Breast epithelium (tissue), 4 donors: ENCODE results near the gene LGALS9. TPM values are rescaled to one million over a fixed set of nuclear protein-coding genes. Genes with fewer than 3 reads are reported as not detected.

Experiments used
- DNase-seq, 2 donors: peaks; one replicate each; pipeline ENCODE4 v3.0.0-alpha.2; 2019; ENCODE audit warnings: low spot score in 2 of 2
- H3K27ac ChIP-seq, 2 donors: fragments of 200-600 bp; sonication (generic) in 1 of 2; one replicate each; pipeline ENCODE4 v1.5.1; 2016 to 2019; ENCODE audit warnings: mild to moderate bottlenecking in 1 of 2
- H3K27me3 ChIP-seq, 2 donors: fragments of 200-600 bp; sonication (generic) in 1 of 2; one replicate each; pipeline versions ENCODE4 v1.5.1 to v1.6.0; 2017 to 2019; ENCODE audit warnings: control low read depth in 1 of 2, mild to moderate bottlenecking in 1 of 2
- H3K36me3 ChIP-seq: fragments of 200-600 bp; one replicate; pipeline ENCODE4 v1.5.1; 2019
- H3K4me1 ChIP-seq, 2 donors: fragments of 200-600 bp; sonication (generic); one replicate each; pipeline ENCODE4 v1.5.1; 2016 to 2019; ENCODE audit warnings: control low read depth in 1 of 2
- H3K4me3 ChIP-seq, 3 donors: fragments of 200-600 bp; sonication (generic); 1 replicate in 2 of 3; 2 replicates in 1 of 3; pipeline ENCODE4 v1.5.1; 2016 to 2019; ENCODE audit warnings: mild to moderate bottlenecking in 3 of 3, moderate library complexity in 2 of 3
- H3K9me3 ChIP-seq, 2 donors: fragments of 200-600 bp; sonication (generic) in 1 of 2; one replicate each; pipeline ENCODE4 v1.5.1; 2016 to 2019; ENCODE audit warnings: control low read depth in 1 of 2
- CTCF ChIP-seq, 3 donors: fragments of 450-650 bp; IDR thresholded peaks; one replicate each; pipeline ENCODE4 v1.5.1; 2016 to 2017; ENCODE audit warnings: antibody characterized with exemption in 3 of 3, mild to moderate bottlenecking in 3 of 3, moderate library complexity in 3 of 3
- POLR2A ChIP-seq: fragments of 450-650 bp; IDR thresholded peaks from one replicate; pipeline ENCODE4 v1.6.1; 2016; ENCODE audit warnings: antibody characterized with exemption, mild to moderate bottlenecking, moderate library complexity
- POLR2AphosphoS5 ChIP-seq, 3 donors: sonication (generic); formaldehyde crosslinking; IDR thresholded peaks; one replicate each; pipeline ENCODE4 v1.6.1; 2017; ENCODE audit warnings: antibody characterized with exemption in 3 of 3
- intact Hi-C: fragments of 100-400 bp; cut with DNase I; formaldehyde crosslinking; loops from one replicate; pipeline ENCODE4 v1.15.1; 2023; ENCODE audit warnings: low total_unique reads
- total RNA-seq, 3 donors: library from RNA; depleted of rRNA; stranded (reverse); fragments of >200 nt; gene quantifications; one replicate each; pipeline ENCODE4 v1.1.0, GENCODE V29; 2016

The LGALS9 gene
- total RNA-seq, 3 donors from 2014 or later: 17.4 to 58.1 (median 30.1) TPM

DNA sequence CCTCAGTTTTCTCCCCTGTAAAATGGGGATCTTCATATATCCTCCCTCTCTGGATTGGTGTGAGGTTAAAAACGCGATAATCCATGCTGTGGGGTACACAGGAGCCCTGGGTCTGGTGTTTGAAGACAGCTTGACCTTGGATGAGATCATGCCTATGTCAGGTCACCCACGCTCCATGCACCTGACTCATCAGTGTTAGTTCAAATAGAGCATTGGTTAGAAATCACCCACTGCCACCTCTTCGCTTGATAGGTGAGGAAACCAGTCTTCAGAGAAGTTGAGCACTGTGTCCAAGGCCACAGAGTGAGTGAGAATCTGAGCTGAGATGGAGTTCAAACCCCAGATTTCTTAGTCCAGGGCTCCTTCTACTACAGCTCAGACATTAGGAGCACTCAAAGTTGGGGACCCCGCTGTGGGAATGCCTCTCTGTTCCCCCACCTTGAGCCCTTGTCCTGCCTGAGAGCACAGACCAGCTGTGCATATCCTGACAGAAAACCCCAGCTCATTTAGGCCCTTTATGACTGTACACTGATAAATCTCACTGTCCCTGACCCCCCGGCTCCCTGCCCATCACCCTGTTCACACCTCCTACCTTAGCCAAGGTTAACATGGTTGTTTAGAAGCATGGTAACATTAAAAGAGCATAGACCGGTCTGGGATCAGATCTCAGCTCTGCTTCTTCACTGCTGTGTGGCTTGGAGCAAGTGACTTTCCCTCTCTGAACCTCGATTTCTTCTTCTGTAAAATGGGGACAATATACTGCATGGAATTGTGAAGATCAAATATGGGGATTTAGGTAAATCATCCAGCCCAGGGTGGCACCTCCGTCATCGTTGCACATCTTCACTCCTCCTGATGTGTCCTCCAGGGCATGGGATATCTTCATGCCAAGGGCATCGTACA is 22.4 kb upstream of the LGALS9 start:
- Histone ChIP-seq H3K4me3 (no peak overlapping the region), H3K27me3 (no peaks in the 10 kb centered on the region), H3K36me3 (peaks cover 5% of the 10 kb centered on the region), H3K27ac (no peak overlapping the region), H3K9me3 (no peaks in the 10 kb centered on the region), H3K4me1 (no peaks in the 10 kb centered on the region)
- no peak for DNase-seq
- no peak for TF ChIP-seq POLR2AphosphoS5 (IDR thresholded peaks at IDR 0.05)
- no peak for TF ChIP-seq POLR2A
- no peak for TF ChIP-seq CTCF (IDR thresholded peaks at IDR 0.05)
- intact Hi-C loops: no loop called here

DNA sequence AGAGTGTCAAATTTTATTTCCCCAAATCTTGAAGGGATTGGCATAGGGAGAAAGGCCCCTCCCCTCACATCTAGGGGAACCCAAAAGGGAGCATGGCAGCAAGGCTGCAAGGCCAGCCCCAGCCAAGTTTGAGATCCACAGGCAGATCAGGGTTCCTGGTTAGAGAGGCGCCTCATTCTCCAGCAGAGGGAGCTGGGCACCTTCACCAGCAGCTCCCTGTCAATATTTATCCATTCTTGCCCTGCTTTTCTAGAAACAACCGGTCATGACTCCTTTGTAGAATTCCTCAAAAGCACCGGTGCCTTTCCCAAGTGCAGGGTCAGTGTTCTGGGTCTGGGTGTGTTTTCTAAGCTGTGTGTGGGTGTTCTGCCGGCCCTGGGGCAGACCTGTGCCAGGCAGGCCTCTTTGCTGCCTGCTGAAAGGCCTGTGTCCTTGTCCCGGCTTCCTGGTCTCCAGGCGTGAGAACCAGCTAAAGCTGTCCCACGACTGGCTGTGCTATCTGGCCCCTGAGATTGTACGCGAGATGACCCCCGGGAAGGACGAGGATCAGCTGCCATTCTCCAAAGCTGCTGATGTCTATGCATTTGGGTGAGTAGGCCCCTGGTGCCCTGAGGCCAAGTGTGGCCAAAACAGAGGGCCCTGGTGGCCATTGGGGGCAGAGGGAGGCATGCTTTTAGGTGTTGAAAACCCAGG is 21.2 kb upstream of the LGALS9 start:
- Histone ChIP-seq H3K4me1 (no peaks in the 10 kb centered on the region), H3K4me3 (no peak overlapping the region), H3K27ac (no peak overlapping the region), H3K27me3 (no peaks in the 10 kb centered on the region), H3K9me3 (no peaks in the 10 kb centered on the region), H3K36me3 (peaks cover 5% of the 10 kb centered on the region)
- TF ChIP-seq POLR2A (no peak), CTCF (IDR thresholded peaks at IDR 0.05) (peak in 2 of 3 donors; percentile 43 to 55), POLR2AphosphoS5 (IDR thresholded peaks at IDR 0.05) (no peak)
- intact Hi-C loops: no loop called here
- DNase-seq: no peak

DNA sequence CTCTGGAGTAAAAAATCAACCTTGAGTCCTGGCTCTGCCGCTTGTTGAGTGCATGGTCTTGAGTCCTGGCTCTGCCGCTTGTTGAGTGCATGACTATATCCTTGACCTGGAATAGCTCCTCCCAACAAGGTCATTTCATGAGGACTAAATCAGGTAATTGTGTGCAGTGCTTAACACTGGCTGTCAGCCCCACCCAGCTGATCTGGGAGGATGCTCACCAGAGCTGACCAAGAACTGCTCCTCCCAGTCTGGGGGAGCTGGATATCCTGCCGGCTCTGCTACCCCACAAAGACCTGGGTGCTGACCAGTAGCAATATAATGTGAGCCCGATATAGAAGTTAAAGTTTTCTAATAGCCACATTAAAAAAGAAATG is 20.7 kb upstream of the LGALS9 start:
- H3K27ac ChIP-seq: no peak overlapping the region
- no peak for DNase-seq

GRCh38 chr17:27612160-27612770 is 18.7 kb upstream of the LGALS9 start:
- Histone ChIP-seq H3K4me3 (no peak overlapping the region), H3K4me1 (no peaks in the 10 kb centered on the region), H3K27me3 (no peaks in the 10 kb centered on the region), H3K27ac (no peak overlapping the region), H3K9me3 (no peaks in the 10 kb centered on the region), H3K36me3 (no peaks in the 10 kb centered on the region)
- no peak for DNase-seq
- intact Hi-C loops: no loop called here
- no peak for TF ChIP-seq POLR2A
- TF ChIP-seq CTCF (IDR thresholded peaks at IDR 0.05): no peak
- no peak for TF ChIP-seq POLR2AphosphoS5 (IDR thresholded peaks at IDR 0.05)

More for the DNA sequence above, 20.7 kb upstream of the LGALS9 start:
- intact Hi-C loops: no loop called here
- H3K36me3 ChIP-seq: peaks cover 5% of the 10 kb centered on the region
- H3K4me1 ChIP-seq: no peaks in the 10 kb centered on the region
- no peak for TF ChIP-seq CTCF (IDR thresholded peaks at IDR 0.05)
- no peak for TF ChIP-seq POLR2A
- no peak for TF ChIP-seq POLR2AphosphoS5 (IDR thresholded peaks at IDR 0.05)
- no peaks in the 10 kb centered on the region for H3K27me3 ChIP-seq
- H3K4me3 ChIP-seq: no peak overlapping the region
- H3K9me3 ChIP-seq: no peaks in the 10 kb centered on the region
